GM12891 (cell line): Measurements from ENCODE around the gene KDM4E.

Source experiments
- DNase-seq: peaks from one replicate; pipeline ENCODE4 v3.0.0; 2011; ENCODE audit warnings: low spot score; ENCODE audit not compliant: insufficient read length
- FAIRE-seq: peaks from 2 replicates; lab custom pipeline; 2011; peaks lifted over from hg19 to GRCh38; lab: Jason Lieb, UNC
- PAX5 ChIP-seq: IDR thresholded peaks from 2 replicates; pipeline ENCODE4 v1.6.1; 2011; ENCODE audit warnings: low read length, moderate library complexity, mild to moderate bottlenecking; ENCODE audit not compliant: insufficient read depth, severe bottlenecking
- POLR2A ChIP-seq: IDR thresholded peaks from 2 replicates; pipeline ENCODE4 v1.6.1; 2011; ENCODE audit warnings: low read depth, low read length, control low read depth
- POLR2AphosphoS5 ChIP-seq: IDR thresholded peaks from 2 replicates; pipeline ENCODE4 v1.6.1; 2011; ENCODE audit warnings: low read depth, low read length, control low read depth
- POU2F2 ChIP-seq: IDR thresholded peaks from 2 replicates; pipeline ENCODE4 v1.6.1; 2011; ENCODE audit warnings: low read depth, mild to moderate bottlenecking, control low read depth, low read length, moderate library complexity
- SPI1 ChIP-seq: IDR thresholded peaks from 2 replicates; pipeline ENCODE4 v1.6.1; 2011; ENCODE audit warnings: low read depth, low read length, control low read depth
- TAF1 ChIP-seq: IDR thresholded peaks from 2 replicates; pipeline ENCODE4 v1.6.1; 2011; ENCODE audit warnings: low read depth, low read length, control low read depth

KDM4E gene

GRCh38 chr11:95067841-95068219 lies 42.8 kb downstream of the KDM4E start:
- no peak for TF ChIP-seq TAF1
- TF ChIP-seq SPI1: no peak
- 0 out of 2 replicates have a peak, but pooled peaks have one; percentile 51 for TF ChIP-seq POLR2AphosphoS5
- peak; percentile 0; the same call in 1 of the 2 replicates for TF ChIP-seq POLR2A
- peak; percentile 55 for FAIRE-seq
- no peak for DNase-seq

- TF ChIP-seq POLR2A (peak; percentile 70; the same call in 1 of the 2 replicates), SPI1 (no peak), PAX5 (no peak), TAF1 (peak; percentile 55; the same call in 1 of the 2 replicates), POLR2AphosphoS5 (peak; percentile 68; the same call in 1 of the 2 replicates)
- DNase-seq (peak; percentile 39), FAIRE-seq (peak; percentile 82)
Observed at GRCh38 chr11:95068549-95068948, 43.5 kb downstream of the KDM4E start.

- TF ChIP-seq POLR2A: no peak
- no peak for TF ChIP-seq SPI1
- no peak for TF ChIP-seq POU2F2
- FAIRE-seq: no peak
- no peak for DNase-seq
Observed at GRCh38 chr11:95070471-95070870, 45.4 kb downstream of the KDM4E start.

- DNase-seq (no peak), FAIRE-seq (no peak)
- TF ChIP-seq POLR2AphosphoS5 (no peak), TAF1 (no peak), POLR2A (no peak), POU2F2 (no peak), PAX5 (no peak), SPI1 (no peak)
Observed at GRCh38 chr11:95072948-95073347, 47.9 kb downstream of the KDM4E start.

- DNase-seq (no peak), FAIRE-seq (no peak)
Observed at GRCh38 chr11:95074792-95075563, 49.9 kb downstream of the KDM4E start.

GRCh38 chr11:95076416-95076815 lies 51.4 kb downstream of the KDM4E start:
- peak; percentile 74 for TF ChIP-seq SPI1
- no peak for TF ChIP-seq POLR2AphosphoS5
- FAIRE-seq (no peak), DNase-seq (no peak)

More at GRCh38 chr11:95074792-95075563, 49.9 kb downstream of the KDM4E start:
- TF ChIP-seq TAF1: no peak
- no peak for TF ChIP-seq PAX5
- TF ChIP-seq POLR2A: no peak
- no peak for TF ChIP-seq POLR2AphosphoS5
- no peak for TF ChIP-seq SPI1
- TF ChIP-seq POU2F2: no peak

GRCh38 chr11:95076981-95077380 lies 51.9 kb downstream of the KDM4E start:
- FAIRE-seq (no peak), DNase-seq (no peak)
- no peak for TF ChIP-seq POLR2AphosphoS5
- no peak for TF ChIP-seq TAF1
- TF ChIP-seq PAX5: no peak
- TF ChIP-seq POU2F2: no peak
- no peak for TF ChIP-seq SPI1
- TF ChIP-seq POLR2A: no peak
